Glutamatergic neuron (in vitro differentiated cells): ENCODE data around the gene C8G. TPM values are rescaled to one million over a fixed set of nuclear protein-coding genes. Genes with fewer than 3 reads are reported as not detected.

Experiments used
- DNase-seq: peaks from one replicate; pipeline ENCODE4 v3.0.0; 2022
- H3K27ac Mint-ChIP-seq: one replicate; pipeline ENCODE4 v1.8.0; 2020; ENCODE audit warnings: mild to moderate bottlenecking, mixed read lengths, inconsistent platforms; ENCODE audit not compliant: unreplicated experiment
- H3K27me3 Mint-ChIP-seq: one replicate; pipeline ENCODE4 v1.8.0; 2020; ENCODE audit warnings: mild to moderate bottlenecking, moderate library complexity, mixed read lengths, inconsistent platforms; ENCODE audit not compliant: unreplicated experiment
- H3K36me3 Mint-ChIP-seq: one replicate; pipeline ENCODE4 v1.8.0; 2020; ENCODE audit warnings: mild to moderate bottlenecking, mixed read lengths, inconsistent platforms; ENCODE audit not compliant: unreplicated experiment
- H3K4me1 Mint-ChIP-seq: one replicate; pipeline ENCODE4 v1.8.0; 2020; ENCODE audit warnings: mild to moderate bottlenecking, low read depth, mixed read lengths, inconsistent platforms; ENCODE audit not compliant: unreplicated experiment
- H3K4me3 Mint-ChIP-seq: one replicate; pipeline ENCODE4 v1.8.0; 2020; ENCODE audit warnings: mild to moderate bottlenecking, mixed read lengths, inconsistent platforms; ENCODE audit not compliant: unreplicated experiment
- H3K9me3 Mint-ChIP-seq: one replicate; pipeline ENCODE4 v1.8.0; 2020; ENCODE audit warnings: mild to moderate bottlenecking, moderate library complexity, mixed read lengths, inconsistent platforms; ENCODE audit not compliant: unreplicated experiment
- total RNA-seq: library from RNA; stranded (reverse); fragmentation: NEBNext Ultra II Directional; extraction: Animal tissue kit (Norgen Biotek cat#: 25700); gene quantifications from one replicate; pipeline ENCODE4 v1.2.1, GENCODE V29; 2021; ENCODE audit not compliant: unreplicated experiment
- TF ChIP-seq, protein P1 (sequence below): fragments of 200-600 bp; sonication (generic); IDR thresholded peaks from one replicate; pipeline ENCODE4 v1.5.0; 2021; ENCODE audit not compliant: partially characterized antibody, unreplicated experiment

The C8G gene
- total RNA-seq, 1 donor from 2014 or later, result 14.5 TPM

- Mint-ChIP-seq H3K4me1 (peaks cover 10% of the 10 kb centered on the region), H3K36me3 (no peaks in the 10 kb centered on the region), H3K27me3 (peaks cover 4% of the 10 kb centered on the region), H3K27ac (no peak overlapping the region), H3K9me3 (peaks cover 2% of the 10 kb centered on the region), H3K4me3 (no peak overlapping the region)
- TF ChIP-seq, protein P1, sequence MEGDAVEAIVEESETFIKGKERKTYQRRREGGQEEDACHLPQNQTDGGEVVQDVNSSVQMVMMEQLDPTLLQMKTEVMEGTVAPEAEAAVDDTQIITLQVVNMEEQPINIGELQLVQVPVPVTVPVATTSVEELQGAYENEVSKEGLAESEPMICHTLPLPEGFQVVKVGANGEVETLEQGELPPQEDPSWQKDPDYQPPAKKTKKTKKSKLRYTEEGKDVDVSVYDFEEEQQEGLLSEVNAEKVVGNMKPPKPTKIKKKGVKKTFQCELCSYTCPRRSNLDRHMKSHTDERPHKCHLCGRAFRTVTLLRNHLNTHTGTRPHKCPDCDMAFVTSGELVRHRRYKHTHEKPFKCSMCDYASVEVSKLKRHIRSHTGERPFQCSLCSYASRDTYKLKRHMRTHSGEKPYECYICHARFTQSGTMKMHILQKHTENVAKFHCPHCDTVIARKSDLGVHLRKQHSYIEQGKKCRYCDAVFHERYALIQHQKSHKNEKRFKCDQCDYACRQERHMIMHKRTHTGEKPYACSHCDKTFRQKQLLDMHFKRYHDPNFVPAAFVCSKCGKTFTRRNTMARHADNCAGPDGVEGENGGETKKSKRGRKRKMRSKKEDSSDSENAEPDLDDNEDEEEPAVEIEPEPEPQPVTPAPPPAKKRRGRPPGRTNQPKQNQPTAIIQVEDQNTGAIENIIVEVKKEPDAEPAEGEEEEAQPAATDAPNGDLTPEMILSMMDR, result no peak
- DNase-seq, result no peak
Measured at GRCh38 chr9:136925414-136926153, 19.5 kb upstream of the C8G start.

- H3K36me3 Mint-ChIP-seq, result no peaks in the 10 kb centered on the region
- H3K4me1 Mint-ChIP-seq, result peaks cover 10% of the 10 kb centered on the region
- peaks cover 4% of the 10 kb centered on the region for H3K27me3 Mint-ChIP-seq
- H3K27ac Mint-ChIP-seq, result no peak overlapping the region
- no peak overlapping the region for H3K4me3 Mint-ChIP-seq
- TF ChIP-seq, protein P1, result no peak
- peaks cover 2% of the 10 kb centered on the region for H3K9me3 Mint-ChIP-seq
- DNase-seq, result no peak
Measured at GRCh38 chr9:136926154-136926704, 18.8 kb upstream of the C8G start.

- Mint-ChIP-seq H3K36me3 (no peaks in the 10 kb centered on the region), H3K4me1 (peaks cover 10% of the 10 kb centered on the region), H3K9me3 (peaks cover 2% of the 10 kb centered on the region), H3K4me3 (no peak overlapping the region), H3K27ac (no peak overlapping the region), H3K27me3 (peaks cover 4% of the 10 kb centered on the region)
- TF ChIP-seq, protein P1, result no peak
- DNase-seq, result no peak
Measured at GRCh38 chr9:136926749-136927148, 18.3 kb upstream of the C8G start.

GRCh38 chr9:136927343-136928271, 17.4 kb upstream of the C8G start:
- peaks cover 2% of the 10 kb centered on the region for H3K9me3 Mint-ChIP-seq
- no peak for DNase-seq
- H3K4me1 Mint-ChIP-seq, result peaks cover 10% of the 10 kb centered on the region
- no peak overlapping the region for H3K27ac Mint-ChIP-seq
- peak overlapping the region; percentile 7 for H3K4me3 Mint-ChIP-seq
- TF ChIP-seq, protein P1, result no peak
- peaks cover under 1% of the 10 kb centered on the region for H3K36me3 Mint-ChIP-seq
- peaks cover 4% of the 10 kb centered on the region for H3K27me3 Mint-ChIP-seq

GRCh38 chr9:136928591-136928990, 16.5 kb upstream of the C8G start:
- TF ChIP-seq, protein P1, result no peak
- Mint-ChIP-seq H3K36me3 (peaks cover 8% of the 10 kb centered on the region), H3K27ac (no peak overlapping the region), H3K4me1 (peaks cover 10% of the 10 kb centered on the region), H3K9me3 (peaks cover 6% of the 10 kb centered on the region), H3K4me3 (no peak overlapping the region), H3K27me3 (peaks cover 4% of the 10 kb centered on the region)
- DNase-seq, result no peak
